ENCODE data around the gene MILR1.
"Not testable (repeated sequence)": the region's sequence is repeated elsewhere in the genome, so short reads cannot be mapped to it uniquely, and the experiment has no call there.

Gene MILR1

GRCh38 chr17:64424324-64424849, 24.5 kb upstream of the MILR1 start:
- H3K36me3 ChIP-seq (ENCODE audit: insufficient read depth, low read length): no peaks in the 10 kb centered on the region
- no peak overlapping the region for H3K27ac ChIP-seq
- no peak for DNase-seq (ENCODE audit: low read depth, low spot score)
- no peak overlapping the region for H3K4me3 ChIP-seq
- no peak for TF ChIP-seq POLR2AphosphoS5 (IDR thresholded peaks at IDR 0.05; ENCODE audit: borderline replicate concordance, low read depth, low read length)
- TF ChIP-seq EZH2 (IDR thresholded peaks at IDR 0.05): no peak
- no peak for TF ChIP-seq FOXP2 (optimal IDR thresholded peaks at IDR 0.05; ENCODE audit: control extremely low read depth, extremely low read length, insufficient read depth)
- H3K9me3 ChIP-seq (ENCODE audit: low read depth, low read length): no peaks in the 10 kb centered on the region
- H3K9ac ChIP-seq (ENCODE audit: insufficient read length): no peak overlapping the region

- no peaks in the 10 kb centered on the region for H3K9me3 ChIP-seq (ENCODE audit: low read depth, low read length)
- H3K27ac ChIP-seq: no peak overlapping the region
- no peaks in the 10 kb centered on the region for H3K36me3 ChIP-seq (ENCODE audit: insufficient read depth, low read length)
- no peak overlapping the region for H3K4me3 ChIP-seq
- no peak for TF ChIP-seq FOXP2 (optimal IDR thresholded peaks at IDR 0.05; ENCODE audit: control extremely low read depth, extremely low read length, insufficient read depth)
- TF ChIP-seq EZH2 (IDR thresholded peaks at IDR 0.05): no peak
- no peak for TF ChIP-seq POLR2AphosphoS5 (IDR thresholded peaks at IDR 0.05; ENCODE audit: borderline replicate concordance, low read depth, low read length)
- no peak overlapping the region for H3K9ac ChIP-seq (ENCODE audit: insufficient read length)
- DNase-seq (ENCODE audit: low read depth, low spot score): no peak
Observed at GRCh38 chr17:64425191-64425590, 23.7 kb upstream of the MILR1 start.

GRCh38 chr17:64426596-64426995, 22.3 kb upstream of the MILR1 start:
- Histone ChIP-seq H3K27ac (no peak overlapping the region), H3K36me3 (ENCODE audit: insufficient read depth, low read length) (no peaks in the 10 kb centered on the region), H3K4me3 (no peak overlapping the region), H3K9me3 (ENCODE audit: low read depth, low read length) (no peaks in the 10 kb centered on the region), H3K9ac (ENCODE audit: insufficient read length) (no peak overlapping the region)
- no peak for TF ChIP-seq POLR2AphosphoS5 (IDR thresholded peaks at IDR 0.05; ENCODE audit: borderline replicate concordance, low read depth, low read length)
- TF ChIP-seq FOXP2 (optimal IDR thresholded peaks at IDR 0.05; ENCODE audit: control extremely low read depth, extremely low read length, insufficient read depth): no peak
- no peak for TF ChIP-seq EZH2 (IDR thresholded peaks at IDR 0.05)
- no peak for DNase-seq (ENCODE audit: low read depth, low spot score)

GRCh38 chr17:64428406-64428805, 20.5 kb upstream of the MILR1 start:
- Histone ChIP-seq H3K9me3 (ENCODE audit: low read depth, low read length) (no peaks in the 10 kb centered on the region), H3K27ac (no peak overlapping the region), H3K9ac (ENCODE audit: insufficient read length) (no peak overlapping the region), H3K36me3 (ENCODE audit: insufficient read depth, low read length) (no peaks in the 10 kb centered on the region), H3K4me3 (no peak overlapping the region)
- TF ChIP-seq EZH2 (IDR thresholded peaks at IDR 0.05) (no peak), POLR2AphosphoS5 (IDR thresholded peaks at IDR 0.05; ENCODE audit: borderline replicate concordance, low read depth, low read length) (no peak), FOXP2 (optimal IDR thresholded peaks at IDR 0.05; ENCODE audit: control extremely low read depth, extremely low read length, insufficient read depth) (no peak)
- no peak for DNase-seq (ENCODE audit: low read depth, low spot score)

- H3K27ac ChIP-seq; H3K9ac ChIP-seq (ENCODE audit: insufficient read length); DNase-seq (ENCODE audit: low read depth, low spot score); H3K4me3 ChIP-seq; H3K36me3 ChIP-seq (ENCODE audit: insufficient read depth, low read length); H3K9me3 ChIP-seq (ENCODE audit: low read depth, low read length): not testable (repeated sequence)
Observed at GRCh38 chr17:64430036-64430435, 18.9 kb upstream of the MILR1 start.

GRCh38 chr17:64431534-64431933, 17.4 kb upstream of the MILR1 start:
- no peak overlapping the region for H3K4me3 ChIP-seq
- H3K27ac ChIP-seq: no peak overlapping the region
- DNase-seq (ENCODE audit: low read depth, low spot score): no peak
- H3K9ac ChIP-seq (ENCODE audit: insufficient read length): no peak overlapping the region
- no peak for TF ChIP-seq FOXP2 (optimal IDR thresholded peaks at IDR 0.05; ENCODE audit: control extremely low read depth, extremely low read length, insufficient read depth)
- no peaks in the 10 kb centered on the region for H3K9me3 ChIP-seq (ENCODE audit: low read depth, low read length)
- H3K36me3 ChIP-seq (ENCODE audit: insufficient read depth, low read length): no peaks in the 10 kb centered on the region

- Histone ChIP-seq H3K4me3 (no peak overlapping the region), H3K9me3 (ENCODE audit: low read depth, low read length) (no peaks in the 10 kb centered on the region; the same call in 1 of the 2 replicates), H3K27ac (no peak overlapping the region), H3K36me3 (ENCODE audit: insufficient read depth, low read length) (no peaks in the 10 kb centered on the region), H3K9ac (ENCODE audit: insufficient read length) (no peak overlapping the region)
- DNase-seq (ENCODE audit: low read depth, low spot score): no peak
- TF ChIP-seq FOXP2 (optimal IDR thresholded peaks at IDR 0.05; ENCODE audit: control extremely low read depth, extremely low read length, insufficient read depth) (no peak), EZH2 (IDR thresholded peaks at IDR 0.05) (no peak), POLR2AphosphoS5 (IDR thresholded peaks at IDR 0.05; ENCODE audit: borderline replicate concordance, low read depth, low read length) (no peak)
Observed at GRCh38 chr17:64437944-64438525, 10.9 kb upstream of the MILR1 start.

GRCh38 chr17:64439521-64439920, 9.4 kb upstream of the MILR1 start:
- H3K4me3 ChIP-seq; H3K27ac ChIP-seq; H3K9ac ChIP-seq (ENCODE audit: insufficient read length); H3K36me3 ChIP-seq (ENCODE audit: insufficient read depth, low read length); H3K9me3 ChIP-seq (ENCODE audit: low read depth, low read length); DNase-seq (ENCODE audit: low read depth, low spot score): not testable (repeated sequence)

- H3K9me3 ChIP-seq (ENCODE audit: low read depth, low read length): no peaks in the 10 kb centered on the region; the same call in 1 of the 2 replicates
- no peak overlapping the region for H3K27ac ChIP-seq
- no peaks in the 10 kb centered on the region for H3K36me3 ChIP-seq (ENCODE audit: insufficient read depth, low read length)
- no peak for DNase-seq (ENCODE audit: low read depth, low spot score)
- TF ChIP-seq FOXP2 (optimal IDR thresholded peaks at IDR 0.05; ENCODE audit: control extremely low read depth, extremely low read length, insufficient read depth) (no peak), POLR2AphosphoS5 (IDR thresholded peaks at IDR 0.05; ENCODE audit: borderline replicate concordance, low read depth, low read length) (no peak), EZH2 (IDR thresholded peaks at IDR 0.05) (no peak)
- no peak overlapping the region for H3K9ac ChIP-seq (ENCODE audit: insufficient read length)
- H3K4me3 ChIP-seq: no peak overlapping the region
Observed at GRCh38 chr17:64439956-64440355, 9.0 kb upstream of the MILR1 start.

All from SK-N-MC (cell line).